ENCODE data around the gene SOX3. TPM values are rescaled to one million over a fixed set of nuclear protein-coding genes. Genes with fewer than 3 reads are reported as not detected.
A peak's percentile ranks its signal among the peaks of the same experiment; 100 is the strongest.

The SOX3 gene
- polyA plus RNA-seq, 2 of the 4 experiments (the other 2 are of a cell fraction) = not detected

GRCh38 chrX:140475025-140475424 is 29.8 kb downstream of the SOX3 start:
- POLR2A ChIA-PET = no interaction called here
- no peak for ATAC-seq
- no peaks in the 10 kb centered on the region for H3K9me3 ChIP-seq

GRCh38 chrX:140467211-140467610 is 37.7 kb downstream of the SOX3 start:
- no peak overlapping the region for H3K4me3 ChIP-seq
- CTCF ChIA-PET = no interaction called here
- no peaks in the 10 kb centered on the region for H3K9me3 ChIP-seq
- no peaks in the 10 kb centered on the region for H3K4me1 ChIP-seq
- 19% methylated on average over 5 of the region's 5 CpGs for WGBS (ENCODE audit: missing lambda C conversion rate)
- POLR2A ChIA-PET = no interaction called here
- DNase-seq (ENCODE audit: low read depth in 1 of 2, low spot score in 1 of 2) = no peak
- TF ChIP-seq JUN (IDR thresholded peaks at IDR 0.05) = no peak
- no peak for TF ChIP-seq CHD2 (IDR thresholded peaks at IDR 0.05; ENCODE audit: low read length, partially characterized antibody)
- TF ChIP-seq HOXB13 (CRISPR knock-in tag; IDR thresholded peaks at IDR 0.05; ENCODE audit: low read depth) = no peak
- no peak for TF ChIP-seq CEBPB (IDR thresholded peaks at IDR 0.05)
- TF ChIP-seq HDAC2 (IDR thresholded peaks at IDR 0.05) = no peak
- no peak overlapping the region for H3K27ac ChIP-seq
- no peak overlapping the region for H3K4me2 ChIP-seq
- no peak for ATAC-seq
- no peak for FAIRE-seq

More at GRCh38 chrX:140475025-140475424, 29.8 kb downstream of the SOX3 start:
- Histone ChIP-seq H3K4me3 (no peak overlapping the region), H3K4me1 (no peaks in the 10 kb centered on the region), H3K4me2 (no peak overlapping the region), H3K27ac (no peak overlapping the region)
- CTCF ChIA-PET = no interaction called here
- no peak for DNase-seq (ENCODE audit: low read depth in 1 of 2, low spot score in 1 of 2)
- FAIRE-seq = no peak
- no peak for TF ChIP-seq ZSCAN20 (CRISPR knock-in tag; IDR thresholded peaks at IDR 0.05)
- peak; percentile 90 for TF ChIP-seq ZFP36 (IDR thresholded peaks at IDR 0.05; ENCODE audit: borderline replicate concordance, partially characterized antibody)
- TF ChIP-seq CBX2 (IDR thresholded peaks at IDR 0.05; ENCODE audit: borderline replicate concordance, low read depth) = no peak

Other genes starting within 250 kb of the SOX3 start
- gene LINC00632, start 204.7 kb upstream of the SOX3 start, polyA plus RNA-seq (2011; rRNA removed) = 23.9 and 37.8 TPM in 2 replicates
- 2.1 to 2.7 TPM (median 2.3 TPM) in 3 replicates for gene LINC00632, start 204.7 kb upstream of the SOX3 start, polyA plus RNA-seq (2017; fragmentation: RNase III; extraction: RNeasy Plus Mini Kit Qiagen cat#74134 plus additional on column Dnase treatment)